ENCODE results near the gene IQCM.

DNA sequence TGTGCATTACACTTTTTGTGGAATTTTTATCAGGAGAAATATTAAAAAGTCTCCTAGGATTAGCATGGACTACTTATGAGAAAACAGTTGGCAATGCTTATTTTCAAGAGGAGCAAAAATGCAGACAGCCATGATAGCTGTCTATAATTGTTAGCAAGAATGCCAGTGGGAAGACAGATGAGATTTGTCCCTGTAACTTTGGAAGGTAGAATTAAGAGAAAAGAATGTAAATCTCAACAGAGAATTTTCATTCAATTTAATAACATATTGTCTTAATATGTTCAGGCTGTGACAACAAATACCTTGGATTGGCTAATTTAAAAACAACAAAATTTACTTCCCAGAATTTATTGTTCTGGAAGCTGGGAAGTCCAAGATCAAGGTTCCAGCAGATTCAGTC lies 349.2 kb downstream of the IQCM start:
- no peak for TF ChIP-seq GATA3 (IDR thresholded peaks at IDR 0.05; ENCODE audit: low read depth, low read length)
- TF ChIP-seq GATA2 (IDR thresholded peaks at IDR 0.05; ENCODE audit: low read depth, low read length), result no peak
